ENCODE data around the gene DNAJB6.
"Not testable (repeated sequence)": the region's sequence is repeated elsewhere in the genome, so short reads cannot be mapped to it uniquely, and the experiment has no call there.

The DNAJB6 gene

DNA sequence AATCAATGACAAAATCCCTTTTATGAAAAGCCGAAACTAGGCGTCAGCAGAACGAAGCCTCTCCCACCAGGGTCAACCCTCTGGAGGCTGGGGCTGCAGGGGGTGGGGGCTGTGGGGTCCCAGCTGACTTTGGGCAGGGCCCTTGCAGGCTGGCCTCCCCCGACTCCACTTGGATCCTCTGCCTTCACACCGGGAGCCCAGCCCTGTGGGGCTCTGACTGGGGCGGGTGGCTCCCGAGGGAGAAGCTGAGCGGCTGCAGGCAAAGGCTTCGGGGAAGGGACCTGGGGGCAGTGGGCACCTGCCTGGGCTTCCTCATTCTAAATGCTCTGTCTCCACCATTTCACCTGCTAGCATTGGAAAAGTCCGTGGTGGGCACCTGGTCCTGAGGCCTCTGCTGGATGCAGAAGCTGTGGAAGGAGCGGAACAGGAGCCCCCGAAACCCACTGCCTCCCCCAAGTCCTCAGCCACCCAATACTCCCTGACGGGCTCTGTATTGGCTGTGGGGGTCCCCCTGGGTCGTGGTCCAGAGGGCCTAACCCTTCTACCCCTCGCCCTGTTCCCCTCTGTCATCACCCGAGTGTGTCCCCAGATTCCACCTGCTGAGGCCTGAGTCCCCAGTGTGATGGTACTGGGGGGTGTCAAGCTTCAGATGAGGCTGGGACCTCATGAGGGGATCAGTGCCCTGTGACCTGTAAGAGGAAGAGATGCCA lies 108.6 kb downstream of the DNAJB6 start:
- DNase-seq: no peak

DNA sequence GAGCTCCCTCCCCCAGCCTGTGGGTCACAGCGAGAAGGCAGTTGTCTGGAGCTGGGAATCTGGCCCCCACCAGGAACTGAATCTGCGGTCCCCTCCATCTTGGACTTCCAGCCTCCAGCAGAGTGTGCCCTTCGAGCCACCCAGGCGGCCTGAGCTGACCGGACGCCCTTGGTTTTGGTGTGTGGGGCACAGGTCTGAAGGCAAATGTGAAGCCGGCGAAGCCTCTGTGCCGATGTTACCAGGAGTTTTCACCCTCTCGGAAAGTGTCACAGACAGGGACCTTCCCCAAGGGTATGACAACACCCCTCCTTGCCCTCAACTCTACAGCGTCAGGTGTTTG lies 109.1 kb downstream of the DNAJB6 start:
- DNase-seq: no peak

DNA sequence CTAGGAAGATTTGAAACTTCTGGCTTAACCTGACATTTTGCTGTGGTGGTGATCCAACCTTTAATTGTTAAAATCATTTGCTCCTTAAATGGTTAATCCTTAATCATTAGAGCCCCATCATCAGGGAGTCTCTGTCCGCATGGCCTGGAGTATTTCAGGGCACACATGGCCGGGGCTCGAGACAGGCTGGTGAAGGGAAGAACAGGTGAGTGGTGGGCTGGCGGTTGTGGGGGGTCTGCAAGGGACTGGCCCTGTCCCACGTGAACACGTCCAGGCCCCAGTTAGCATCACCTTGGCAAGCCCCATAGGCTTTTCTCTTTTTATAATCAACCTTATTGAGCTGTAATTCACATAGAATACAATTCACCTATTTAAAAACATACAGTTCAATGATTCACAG lies 109.5 kb downstream of the DNAJB6 start:
- DNase-seq: no peak

DNA sequence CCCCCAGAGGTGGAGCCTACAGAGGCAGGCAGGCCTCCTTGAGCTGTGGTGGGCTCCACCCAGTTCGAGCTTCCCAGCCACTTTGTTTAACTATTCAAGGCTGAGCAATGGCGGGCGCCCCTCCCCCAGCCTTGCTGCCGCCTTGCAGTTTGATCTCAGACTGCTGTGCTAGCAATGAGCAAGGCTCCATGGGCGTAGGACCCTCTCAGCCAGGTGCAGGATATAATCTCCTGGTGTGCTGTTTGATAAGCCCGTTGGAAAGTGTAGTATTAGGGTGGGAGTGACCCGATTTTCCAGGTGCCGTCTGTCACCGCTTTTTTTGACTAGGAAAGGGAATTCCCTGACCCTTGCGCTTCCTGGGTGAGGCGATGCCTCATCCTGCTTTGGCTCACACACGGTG lies 117.2 kb downstream of the DNAJB6 start:
- not testable (repeated sequence) for DNase-seq

DNA sequence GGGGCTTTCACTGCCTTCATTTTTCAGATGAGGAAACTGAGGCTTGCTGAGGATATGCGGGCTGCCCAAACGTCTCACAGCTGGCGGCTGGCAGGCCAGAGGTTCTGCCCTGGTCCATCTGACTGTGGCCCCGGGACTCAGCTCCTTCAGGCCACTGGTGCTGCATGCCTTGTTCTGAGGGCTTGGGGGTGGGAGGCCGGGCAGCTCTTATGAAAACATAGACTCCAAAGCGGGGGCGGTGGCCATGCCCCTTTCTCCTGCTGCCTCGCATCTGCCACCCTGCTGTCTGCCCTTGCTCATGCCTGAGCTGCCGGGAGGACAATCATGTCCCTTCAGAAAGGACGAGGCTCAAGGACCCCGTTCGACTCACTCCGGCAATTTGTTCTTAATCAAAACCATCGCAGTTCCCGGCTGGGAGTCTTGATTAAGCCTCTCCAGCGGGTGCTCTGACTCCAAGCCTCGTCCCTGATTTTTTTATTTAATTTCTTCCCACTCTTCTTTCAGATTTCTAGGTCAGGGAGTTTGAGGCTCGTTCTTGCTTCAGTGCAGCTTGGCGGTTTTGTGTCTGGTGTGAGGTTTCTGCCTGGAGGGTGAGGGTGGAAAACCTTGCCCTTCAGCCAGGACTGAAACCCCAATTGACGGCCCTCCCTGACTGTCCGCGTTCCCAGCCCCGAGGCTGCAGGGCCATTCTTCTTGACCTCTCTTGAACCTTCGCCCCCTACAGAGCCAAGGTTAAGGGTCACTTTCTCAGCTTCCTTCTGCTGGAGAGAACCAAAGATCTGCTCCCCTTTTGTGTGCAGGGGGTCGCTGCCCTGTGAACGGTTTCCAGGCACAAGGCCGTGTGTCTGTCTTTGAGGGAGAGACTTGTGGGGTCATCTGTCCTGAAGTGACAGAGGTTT lies 120.8 kb downstream of the DNAJB6 start:
- DNase-seq: no peak

DNA sequence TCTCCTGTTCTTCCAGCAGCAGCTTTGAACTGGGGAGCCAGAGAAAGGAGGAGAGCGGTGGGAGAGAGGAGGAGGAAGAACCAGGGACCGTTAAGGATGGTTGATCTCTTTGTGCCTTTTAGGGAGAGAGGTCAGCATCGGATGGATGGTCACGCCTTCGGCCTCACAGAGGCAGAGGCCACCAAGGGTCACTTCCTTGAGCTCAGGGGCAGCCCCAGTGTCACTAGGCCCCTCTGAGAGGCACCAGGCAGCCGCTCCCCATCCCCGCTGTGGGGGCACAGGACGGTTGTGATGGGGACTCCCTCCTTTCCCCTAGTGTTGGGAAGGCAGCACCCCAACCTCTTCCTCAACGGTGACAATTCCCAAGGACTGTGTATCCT lies 121.4 kb downstream of the DNAJB6 start:
- DNase-seq: no peak

DNA sequence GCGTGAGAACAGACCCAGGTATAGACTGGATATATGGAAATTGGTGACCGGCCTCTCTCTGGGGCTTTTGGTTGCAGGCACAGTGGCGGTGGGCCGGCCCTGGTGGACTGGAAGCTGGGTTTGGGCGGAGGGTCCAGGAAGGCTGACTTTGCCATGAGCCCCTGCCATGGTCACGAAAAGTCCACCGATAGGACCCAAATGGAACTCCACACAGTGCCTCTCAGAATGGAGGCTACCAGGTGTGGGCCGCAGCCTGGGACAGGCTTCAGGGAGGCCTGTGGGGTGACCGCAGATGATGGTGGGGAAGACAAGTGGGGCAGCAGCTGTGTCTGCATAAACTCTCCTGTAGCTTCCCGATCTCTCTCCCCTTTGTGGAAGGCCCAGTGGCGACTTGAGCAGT lies 123.2 kb downstream of the DNAJB6 start:
- no peak for DNase-seq

DNA sequence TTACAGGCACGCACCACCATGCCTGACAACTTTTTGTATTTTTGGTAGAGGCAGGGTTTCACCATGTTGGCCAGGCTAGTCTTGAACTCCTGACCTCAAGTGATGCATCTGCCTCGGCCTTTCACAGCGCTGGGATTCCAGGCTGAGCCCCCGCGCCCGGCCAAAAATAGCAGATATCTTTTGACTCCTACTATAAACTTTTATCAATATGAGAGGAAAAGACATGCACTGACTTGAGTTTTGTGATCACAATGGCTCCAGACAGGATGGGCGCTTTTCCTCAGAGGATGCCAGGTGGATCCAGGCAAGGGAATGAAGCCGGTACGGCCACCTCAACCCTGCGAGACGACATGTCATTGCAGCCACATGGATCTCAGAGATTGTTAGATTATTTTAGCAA lies 123.9 kb downstream of the DNAJB6 start:
- DNase-seq: no peak

DNA sequence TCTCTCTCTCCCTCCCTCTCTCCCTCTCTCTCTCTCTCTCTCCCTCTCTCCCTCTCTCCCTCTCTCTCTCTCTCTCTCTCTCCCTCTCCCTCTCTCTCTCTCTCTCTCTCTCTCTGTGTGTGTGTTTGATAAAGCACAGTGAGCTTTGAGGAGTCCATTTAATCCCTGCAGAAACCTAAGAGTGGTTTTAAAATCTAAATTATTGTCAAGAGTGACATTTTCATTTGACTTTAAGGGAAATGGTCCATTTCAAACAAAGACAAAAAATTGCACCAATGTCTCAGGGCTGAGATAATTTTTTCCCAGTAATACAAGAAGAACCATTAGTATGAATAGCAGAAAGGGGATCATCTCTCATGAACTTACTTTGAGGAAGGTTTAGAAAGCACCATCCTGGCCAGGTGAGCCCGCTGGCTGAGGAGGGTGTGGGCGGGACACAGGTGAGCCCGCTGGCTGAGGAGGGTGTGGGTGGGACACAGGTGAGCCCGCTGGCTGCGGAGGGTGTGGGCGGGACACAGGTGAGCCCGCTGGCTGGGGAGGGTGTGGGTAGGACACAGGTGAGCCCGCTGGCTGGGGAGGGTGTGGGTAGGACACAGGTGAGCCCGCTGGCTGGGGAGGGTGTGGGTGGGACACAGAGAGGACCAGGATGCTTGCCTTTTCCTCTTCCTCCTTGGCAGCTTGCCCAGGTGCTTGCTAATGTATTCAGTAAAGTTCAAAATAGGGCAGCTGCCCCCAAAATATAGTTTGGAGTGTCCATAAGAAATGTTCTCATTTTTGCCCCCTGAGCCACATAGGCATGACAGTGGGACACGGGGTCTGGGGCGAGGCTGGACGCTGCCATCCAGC lies 125.0 kb downstream of the DNAJB6 start:
- no peak for DNase-seq

DNA sequence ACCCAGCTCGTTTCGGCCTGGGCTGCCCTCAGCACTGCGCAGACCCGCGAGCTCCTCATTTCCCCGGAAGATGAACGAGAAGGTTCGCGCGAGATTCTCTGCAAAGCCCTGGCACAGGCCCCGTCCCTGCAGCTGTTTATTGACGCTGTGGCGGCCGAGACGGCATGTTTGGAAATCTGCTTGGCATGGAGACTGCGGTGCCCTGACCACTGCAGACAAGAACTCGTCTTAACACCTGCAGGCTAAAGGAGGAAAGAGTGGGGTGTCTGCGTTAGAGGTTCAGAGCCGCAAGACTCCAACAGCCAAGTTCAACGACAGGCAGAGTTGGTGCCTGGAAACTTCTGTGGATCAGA lies 125.6 kb downstream of the DNAJB6 start:
- DNase-seq: no peak

DNA sequence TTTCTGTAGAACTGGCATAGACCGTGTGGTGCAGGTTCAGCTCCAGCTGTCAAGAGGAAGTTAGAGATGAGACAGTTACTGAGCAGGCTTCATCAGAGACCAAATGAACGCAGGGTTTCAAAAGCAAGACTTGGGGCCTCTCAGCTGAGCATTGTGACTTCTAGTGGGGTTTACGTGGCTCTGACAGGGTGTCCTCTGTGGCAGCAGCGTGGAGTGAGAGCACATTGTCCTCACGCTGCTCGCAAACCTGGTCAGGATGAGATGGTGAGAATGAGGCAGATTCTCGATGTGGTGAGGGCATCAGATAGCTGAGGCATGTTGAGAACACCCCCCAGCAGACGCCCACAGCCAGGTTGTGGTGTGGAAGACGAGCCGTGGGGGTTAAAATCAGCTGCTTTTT lies 126.0 kb downstream of the DNAJB6 start:
- no peak for DNase-seq

DNA sequence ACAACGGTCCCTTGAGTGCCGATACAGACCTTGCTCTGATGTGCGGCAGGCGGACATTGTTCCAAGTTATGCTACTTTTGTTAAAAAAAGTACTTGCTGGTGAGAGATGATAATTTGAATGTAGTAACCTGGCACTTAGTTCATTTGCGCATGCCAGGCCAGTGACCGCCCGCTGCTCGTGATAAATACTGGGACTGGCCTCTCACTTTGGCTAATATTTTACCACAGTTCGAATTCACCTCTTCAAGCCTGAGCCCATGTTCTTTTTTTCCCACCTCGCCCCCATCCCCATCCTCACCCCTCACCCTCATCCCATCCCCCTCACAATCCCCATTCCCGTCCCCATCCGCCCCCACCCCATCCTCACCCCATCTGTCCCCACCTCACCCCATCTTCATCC lies 126.4 kb downstream of the DNAJB6 start:
- no peak for DNase-seq

DNA sequence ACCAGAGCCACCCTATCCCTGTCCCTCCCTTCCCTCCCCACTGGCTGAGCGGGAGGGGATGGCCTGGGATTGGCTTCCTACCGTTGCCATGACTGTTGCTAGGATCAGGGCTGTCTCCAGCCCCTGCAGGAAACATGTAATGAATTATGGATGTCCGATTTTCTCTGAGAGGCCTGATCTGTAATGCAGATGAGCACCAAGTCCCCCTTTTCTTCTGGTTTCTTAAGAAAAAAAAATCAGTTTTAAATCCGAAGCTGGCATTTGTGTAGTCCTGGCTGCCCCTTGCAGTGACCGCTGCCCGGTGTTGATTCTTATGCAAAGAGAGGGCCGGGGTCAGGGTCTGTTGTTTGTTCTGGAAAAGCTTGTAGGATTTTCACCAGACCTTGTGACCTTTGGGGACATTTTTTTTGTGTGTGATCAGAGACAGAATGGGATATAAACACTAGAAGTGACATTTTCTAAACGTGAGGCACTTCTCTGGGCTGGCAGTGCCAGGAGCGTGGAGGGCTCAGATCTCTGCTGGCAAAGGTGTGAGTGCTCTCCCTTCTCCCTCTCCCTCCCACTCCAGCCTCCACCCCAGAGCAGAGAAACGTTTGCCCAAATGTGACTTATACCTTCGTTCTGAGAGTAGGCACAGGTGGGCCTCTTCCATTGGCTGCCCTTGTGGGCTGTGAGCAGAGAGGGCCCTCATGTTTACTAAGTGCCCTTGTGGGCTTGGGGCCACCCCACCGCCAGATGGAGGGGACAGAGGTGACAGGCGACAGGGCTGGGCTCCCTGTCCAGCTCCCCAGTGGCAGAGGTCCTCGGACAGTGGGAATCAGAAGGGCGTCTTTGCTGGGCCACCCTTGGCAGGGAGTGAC lies 127.5 kb downstream of the DNAJB6 start:
- DNase-seq: no peak

DNA sequence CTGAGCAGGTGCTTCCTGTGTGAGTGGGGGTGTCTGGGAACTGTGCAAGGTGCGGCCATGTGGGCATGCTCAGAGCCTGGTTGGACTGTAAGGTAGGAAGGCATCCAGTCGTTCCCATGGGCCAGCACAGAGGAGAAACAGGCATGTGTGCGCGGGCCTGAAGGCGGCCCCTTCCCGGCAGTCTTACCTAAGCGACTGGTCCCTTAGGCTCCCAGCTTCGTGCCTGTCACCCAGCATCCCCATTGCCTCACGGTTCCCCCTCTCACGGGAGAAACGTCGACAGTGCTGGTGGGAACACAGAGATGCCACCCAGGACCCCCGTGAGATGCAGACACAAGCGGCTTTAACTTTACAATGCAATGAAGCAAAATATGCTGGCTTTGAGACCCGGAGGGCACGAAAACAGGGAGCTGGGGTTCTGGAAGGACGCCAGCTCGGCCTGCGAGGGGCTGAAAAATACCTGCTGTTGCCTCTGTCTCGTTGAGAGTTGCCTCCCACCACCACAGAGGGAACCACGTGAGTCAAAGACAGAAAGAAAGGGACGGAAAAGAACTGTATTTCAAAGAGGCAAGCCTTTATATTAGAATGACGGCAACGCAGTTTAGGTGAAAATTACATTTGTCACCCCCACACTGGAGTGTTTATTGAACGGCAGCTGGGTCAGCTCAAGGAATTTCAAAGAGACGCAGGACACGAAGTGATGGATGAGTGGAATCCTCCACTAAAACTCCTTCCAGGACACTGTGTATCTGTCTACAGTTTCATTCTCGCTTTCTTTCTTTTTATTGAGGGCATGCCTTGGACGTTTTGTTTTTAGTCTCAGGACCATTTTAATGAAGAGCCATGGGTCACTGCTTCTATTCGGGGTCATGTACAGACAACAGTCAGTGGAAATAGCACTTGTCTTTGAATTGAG lies 128.4 kb downstream of the DNAJB6 start:
- no peak for DNase-seq

DNA sequence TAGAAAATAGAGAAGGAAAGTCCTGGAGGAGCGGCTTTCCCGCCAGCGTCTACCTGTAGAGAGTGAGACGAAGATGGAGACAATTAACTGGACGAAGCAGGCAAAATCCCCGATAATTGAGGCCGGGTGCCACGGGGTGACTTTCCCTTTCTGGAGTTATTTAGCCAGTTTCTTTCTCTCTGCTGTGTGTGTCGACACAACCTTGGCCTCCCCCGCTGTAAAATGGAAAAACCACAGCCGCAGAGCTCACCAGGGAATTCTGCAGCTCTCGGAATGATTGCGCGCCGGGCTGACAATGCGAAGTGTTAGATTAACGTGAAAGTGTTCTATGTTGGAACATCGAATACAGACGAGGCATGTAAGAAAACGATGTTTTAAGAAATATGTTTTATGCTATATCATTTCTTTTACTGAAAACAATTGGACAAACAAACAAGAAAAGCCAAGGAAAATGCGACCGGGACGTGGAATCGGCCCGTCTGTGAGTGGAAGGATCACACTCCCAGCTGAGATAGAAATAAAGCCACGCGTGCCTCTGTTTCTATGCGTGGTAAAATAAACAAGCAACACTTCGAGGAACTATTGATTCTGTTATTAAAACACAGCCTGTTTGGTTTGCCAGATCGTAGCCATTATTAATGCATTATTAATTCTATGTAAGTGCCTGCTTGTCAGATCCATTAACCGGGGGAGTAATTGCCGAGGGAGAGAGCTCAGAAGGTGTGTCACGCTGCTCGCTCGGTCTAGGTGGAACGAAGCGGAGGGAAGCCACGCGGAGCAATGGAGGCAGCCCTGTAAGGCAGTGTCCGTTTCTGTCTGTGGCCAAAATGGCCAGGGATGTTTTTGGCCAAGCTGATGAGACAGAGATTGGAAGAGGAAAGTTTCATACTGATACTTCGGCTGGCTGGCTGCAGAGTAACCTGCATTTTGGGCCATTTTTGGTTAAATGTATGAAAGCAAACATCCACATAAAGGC lies 129.4 kb downstream of the DNAJB6 start:
- DNase-seq: no peak

DNA sequence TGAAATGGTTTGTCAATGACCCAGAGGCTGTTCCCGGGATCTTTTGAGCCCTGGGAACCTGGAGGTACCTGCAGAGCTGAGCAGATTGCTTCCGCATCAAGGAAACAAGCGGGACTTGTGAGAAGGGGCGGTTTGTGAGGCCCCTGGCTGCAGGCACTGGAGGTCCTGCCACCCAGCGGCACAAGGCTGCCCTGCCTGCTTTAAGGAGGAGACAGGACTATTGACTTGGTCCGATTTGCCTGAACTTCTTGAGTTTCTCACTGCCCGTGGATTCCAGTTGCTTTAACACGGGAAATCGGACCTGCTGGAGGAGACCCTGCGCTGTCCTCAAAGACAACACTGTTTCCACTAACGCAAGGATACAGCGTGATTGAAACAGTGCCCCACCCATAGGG lies 130.1 kb downstream of the DNAJB6 start:
- no peak for DNase-seq

Data from stimulated activated naive CD4-positive, alpha-beta T cell treated with Interleukin-2 at 50 U/mL for 16 hours (primary cell).